H1 (cell line): ENCODE data around the gene OPHN1. TPM values are rescaled to one million over a fixed set of nuclear protein-coding genes. Genes with fewer than 3 reads are reported as not detected.

Experiments used
- CHD2 ChIP-seq: IDR thresholded peaks from 2 replicates; pipeline ENCODE4 v1.6.1; 2012; ENCODE audit warnings: low read length, improper control_type of control experiment
- POLR2AphosphoS5 ChIP-seq: IDR thresholded peaks from 2 replicates; pipeline ENCODE4 v1.6.1; 2011; ENCODE audit warnings: low read depth, low read length
- RFX5 ChIP-seq: IDR thresholded peaks from 2 replicates; pipeline ENCODE4 v1.6.1; 2011; ENCODE audit warnings: low read depth, low read length, improper control_type of control experiment, borderline replicate concordance
- RNF2 ChIP-seq: fragments of 200-900, 300-1000 bp; sonication (generic); IDR thresholded peaks from 2 replicates; pipeline ENCODE4 v1.7.1; 2016; ENCODE audit warnings: borderline replicate concordance, low read depth, mild to moderate bottlenecking, antibody characterized with exemption, low read length; ENCODE audit not compliant: poor library complexity, severe bottlenecking; ENCODE audit errors: missing control alignments
- SRF ChIP-seq: IDR thresholded peaks from 2 replicates; pipeline ENCODE4 v1.6.1; 2011; ENCODE audit warnings: mild to moderate bottlenecking, low read depth, low read length, moderate library complexity
- TAF7 ChIP-seq: optimal IDR thresholded peaks from 2 replicates; pipeline ENCODE3; 2011; ENCODE audit warnings: low read depth, mild to moderate bottlenecking, inconsistent platforms, low read length, moderate library complexity, borderline replicate concordance
- polyA plus RNA-seq, 7 experiments: library from polyadenylated mRNA; depleted of rRNA in 3 of 7; stranded (reverse) in 5 of 7; unstranded in 2 of 7; fragments of >200 nt in 5 of 7; fragments of 200-250 nt in 2 of 7; gene quantifications; 1 replicate in 5 of 7; 2 replicates in 1 of 7; 4 replicates in 1 of 7; pipeline versions ENCODE4 v1.2.1 to v1.2.3, GENCODE V29; 2011 to 2013; ENCODE audit warnings: missing spikeins in 2 of 7, mixed read lengths in 2 of 7
- total RNA-seq: library from RNA; stranded (reverse); fragmentation: NEBNext Ultra II Directional; extraction: Animal tissue kit (Norgen Biotek cat#: 25700); gene quantifications from 2 replicates; pipeline ENCODE4 v1.2.1, GENCODE V29; 2021

Gene OPHN1
- total and polyA plus RNA-seq, 2 of the 8 experiments (the other 6 are each of a cell fraction or from before 2014, with no cell fraction given) = 1.2 to 3.5 TPM

- TF ChIP-seq RFX5 (no peak), TAF7 (no peak), RNF2 (no peak), SRF (no peak), CHD2 (no peak), POLR2AphosphoS5 (no peak)
Observed at GRCh38 chrX:68254738-68255645, 178.3 kb downstream of the OPHN1 start (continued).
